Measurements from ENCODE around the gene SOCS1. TPM values are rescaled to one million over a fixed set of nuclear protein-coding genes. Genes with fewer than 3 reads are reported as not detected.
"Not testable (repeated sequence)": the region's sequence is repeated elsewhere in the genome, so short reads cannot be mapped to it uniquely, and the experiment has no call there.

Gene SOCS1
- total RNA-seq, 6 experiments from 2014 or later = 3.8 to 6.7 (median 5.9) TPM

- peaks cover 2% of the 10 kb centered on the region; the same call in 1 of the 2 replicates for H3K27me3 Mint-ChIP-seq (ENCODE audit: insufficient read depth)
- H3K4me1 Mint-ChIP-seq (ENCODE audit: low read depth) = peaks cover 20% of the 10 kb centered on the region
- no peak overlapping the region for H3K27ac Mint-ChIP-seq
- H3K9me3 Mint-ChIP-seq = no peaks in the 10 kb centered on the region
- TF ChIP-seq, protein P1, sequence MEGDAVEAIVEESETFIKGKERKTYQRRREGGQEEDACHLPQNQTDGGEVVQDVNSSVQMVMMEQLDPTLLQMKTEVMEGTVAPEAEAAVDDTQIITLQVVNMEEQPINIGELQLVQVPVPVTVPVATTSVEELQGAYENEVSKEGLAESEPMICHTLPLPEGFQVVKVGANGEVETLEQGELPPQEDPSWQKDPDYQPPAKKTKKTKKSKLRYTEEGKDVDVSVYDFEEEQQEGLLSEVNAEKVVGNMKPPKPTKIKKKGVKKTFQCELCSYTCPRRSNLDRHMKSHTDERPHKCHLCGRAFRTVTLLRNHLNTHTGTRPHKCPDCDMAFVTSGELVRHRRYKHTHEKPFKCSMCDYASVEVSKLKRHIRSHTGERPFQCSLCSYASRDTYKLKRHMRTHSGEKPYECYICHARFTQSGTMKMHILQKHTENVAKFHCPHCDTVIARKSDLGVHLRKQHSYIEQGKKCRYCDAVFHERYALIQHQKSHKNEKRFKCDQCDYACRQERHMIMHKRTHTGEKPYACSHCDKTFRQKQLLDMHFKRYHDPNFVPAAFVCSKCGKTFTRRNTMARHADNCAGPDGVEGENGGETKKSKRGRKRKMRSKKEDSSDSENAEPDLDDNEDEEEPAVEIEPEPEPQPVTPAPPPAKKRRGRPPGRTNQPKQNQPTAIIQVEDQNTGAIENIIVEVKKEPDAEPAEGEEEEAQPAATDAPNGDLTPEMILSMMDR (IDR thresholded peaks at IDR 0.05) = no peak
- H3K36me3 Mint-ChIP-seq (ENCODE audit: low read depth) = no peaks in the 10 kb centered on the region
- H3K4me3 Mint-ChIP-seq = no peak overlapping the region
- DNase-seq = no peak
Observed at GRCh38 chr16:11229432-11229831, 26.6 kb downstream of the SOCS1 start.

- Mint-ChIP-seq H3K4me3 (no peak overlapping the region), H3K4me1 (ENCODE audit: low read depth) (peaks cover 5% of the 10 kb centered on the region; the same call in 1 of the 2 replicates), H3K27me3 (ENCODE audit: insufficient read depth) (peaks cover 2% of the 10 kb centered on the region), H3K9me3 (no peaks in the 10 kb centered on the region), H3K36me3 (ENCODE audit: low read depth) (no peaks in the 10 kb centered on the region), H3K27ac (no peak overlapping the region)
- DNase-seq = no peak
- TF ChIP-seq, protein P1 (IDR thresholded peaks at IDR 0.05) = no peak
Observed at GRCh38 chr16:11225677-11226549, 30.1 kb downstream of the SOCS1 start.

DNA sequence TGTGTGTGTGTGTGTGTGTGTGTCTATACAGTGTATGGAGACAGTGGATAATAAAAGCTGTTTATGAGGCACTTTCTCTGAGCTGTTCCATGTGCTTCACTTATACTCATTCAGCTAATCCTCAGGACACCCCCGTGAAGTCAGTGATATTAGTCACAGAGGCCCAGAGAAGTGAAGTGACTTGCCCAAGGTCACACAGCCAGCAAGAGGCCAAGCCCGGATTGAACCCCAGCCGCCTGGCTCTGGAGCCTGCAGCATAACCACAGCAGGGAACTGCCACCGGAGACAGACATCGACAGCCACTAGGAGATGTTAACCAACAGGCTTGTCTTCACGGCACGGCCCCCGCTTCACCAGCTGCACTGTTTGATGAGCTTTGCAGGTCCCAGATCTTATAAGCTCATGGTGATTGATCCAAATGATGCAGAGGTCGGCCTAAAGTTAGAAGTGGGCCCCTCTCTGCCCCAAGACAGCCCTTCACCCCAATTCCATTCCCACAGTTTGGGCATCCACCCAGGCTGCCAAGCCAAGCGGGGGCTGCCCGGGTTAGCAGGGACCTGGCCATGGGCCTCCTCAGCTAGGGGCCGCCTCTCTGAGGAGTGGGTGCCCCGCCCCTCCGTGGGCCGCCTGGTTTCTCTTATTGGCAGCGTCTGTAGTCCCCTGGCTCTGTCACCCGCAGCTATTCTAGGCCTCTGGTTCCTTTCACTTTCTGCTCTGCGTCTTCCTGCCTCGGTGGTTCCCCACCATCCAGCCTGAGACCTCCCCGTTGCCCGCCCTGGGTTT lies 30.9 kb downstream of the SOCS1 start:
- Mint-ChIP-seq H3K27ac (no peak overlapping the region), H3K4me3 (no peak overlapping the region), H3K9me3 (no peaks in the 10 kb centered on the region), H3K4me1 (ENCODE audit: low read depth) (peaks cover 5% of the 10 kb centered on the region; the same call in 1 of the 2 replicates), H3K36me3 (ENCODE audit: low read depth) (no peaks in the 10 kb centered on the region), H3K27me3 (ENCODE audit: insufficient read depth) (peaks cover 2% of the 10 kb centered on the region)
- TF ChIP-seq, protein P1 (IDR thresholded peaks at IDR 0.05) = no peak
- DNase-seq = no peak

- H3K27ac Mint-ChIP-seq = no peak overlapping the region
- peaks cover 5% of the 10 kb centered on the region; the same call in 1 of the 2 replicates for H3K4me1 Mint-ChIP-seq (ENCODE audit: low read depth)
Observed at GRCh38 chr16:11224096-11224893, 31.7 kb downstream of the SOCS1 start.

DNA sequence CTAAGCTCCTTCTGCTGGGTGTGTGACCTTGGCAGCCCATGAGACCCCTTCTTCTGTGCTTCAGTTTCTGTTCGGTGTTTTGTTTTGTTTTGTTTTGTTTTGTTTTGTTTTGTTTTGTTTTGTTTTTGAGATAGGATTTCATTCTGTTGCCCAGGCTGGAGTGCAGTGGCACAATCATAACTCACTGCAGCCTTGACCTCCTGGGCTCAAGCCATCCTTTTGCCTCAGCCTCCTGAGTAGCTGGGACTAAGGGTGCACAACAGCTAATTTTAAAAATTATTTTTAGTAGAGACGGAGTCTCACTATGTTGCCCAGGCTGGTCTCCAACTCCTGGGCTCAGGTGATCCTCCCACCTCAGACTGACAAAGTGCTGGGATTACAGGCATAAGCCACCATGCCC lies 35.5 kb downstream of the SOCS1 start:
- H3K27me3 Mint-ChIP-seq (ENCODE audit: insufficient read depth); DNase-seq; H3K4me3 Mint-ChIP-seq; H3K4me1 Mint-ChIP-seq (ENCODE audit: low read depth); H3K27ac Mint-ChIP-seq: not testable (repeated sequence)
- peaks cover 30% of the 10 kb centered on the region for H3K9me3 Mint-ChIP-seq
- H3K36me3 Mint-ChIP-seq (ENCODE audit: low read depth) = peaks cover 21% of the 10 kb centered on the region

More at GRCh38 chr16:11224096-11224893, 31.7 kb downstream of the SOCS1 start:
- H3K36me3 Mint-ChIP-seq (ENCODE audit: low read depth) = no peaks in the 10 kb centered on the region
- peaks cover 1% of the 10 kb centered on the region for H3K9me3 Mint-ChIP-seq
- DNase-seq = no peak
- TF ChIP-seq, protein P1 (IDR thresholded peaks at IDR 0.05) = no peak
- H3K27me3 Mint-ChIP-seq (ENCODE audit: insufficient read depth) = peaks cover 2% of the 10 kb centered on the region
- no peak overlapping the region for H3K4me3 Mint-ChIP-seq

Measured in HFFc6 (cell line).